ENCODE data around the gene PDCD2L. TPM values are rescaled to one million over a fixed set of nuclear protein-coding genes. Genes with fewer than 3 reads are reported as not detected.

The PDCD2L gene
- total and polyA plus RNA-seq, 9 of the 15 experiments (the other 6 are each of a cell fraction or from before 2014, with no cell fraction given) = 12.1 to 68.5 (median 56.3) TPM

DNA sequence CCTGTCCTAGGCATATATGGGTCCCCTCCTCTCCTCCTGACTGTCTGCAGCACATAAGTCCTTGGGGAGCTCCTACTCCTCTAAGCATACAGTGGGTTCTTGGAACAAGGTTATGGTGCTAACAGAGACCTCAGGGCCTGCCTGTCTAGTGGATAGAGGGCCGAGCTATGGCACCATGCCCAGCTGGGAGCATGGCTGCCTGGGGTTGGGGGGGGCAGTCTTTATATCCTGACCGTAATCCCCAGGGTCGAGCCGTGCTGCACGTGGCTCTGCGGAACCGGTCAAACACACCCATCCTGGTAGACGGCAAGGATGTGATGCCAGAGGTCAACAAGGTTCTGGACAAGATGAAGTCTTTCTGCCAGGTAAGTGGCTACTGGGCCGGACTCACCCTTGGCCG is 35.9 kb upstream of the PDCD2L start:
- CTCF ChIA-PET (ENCODE audit: low intra/inter-chr PET ratio) = no interaction called here
- no peak for TF ChIP-seq ILK (tag; IDR thresholded peaks at IDR 0.05; ENCODE audit: borderline replicate concordance, low read depth)
- TF ChIP-seq, protein P1, sequence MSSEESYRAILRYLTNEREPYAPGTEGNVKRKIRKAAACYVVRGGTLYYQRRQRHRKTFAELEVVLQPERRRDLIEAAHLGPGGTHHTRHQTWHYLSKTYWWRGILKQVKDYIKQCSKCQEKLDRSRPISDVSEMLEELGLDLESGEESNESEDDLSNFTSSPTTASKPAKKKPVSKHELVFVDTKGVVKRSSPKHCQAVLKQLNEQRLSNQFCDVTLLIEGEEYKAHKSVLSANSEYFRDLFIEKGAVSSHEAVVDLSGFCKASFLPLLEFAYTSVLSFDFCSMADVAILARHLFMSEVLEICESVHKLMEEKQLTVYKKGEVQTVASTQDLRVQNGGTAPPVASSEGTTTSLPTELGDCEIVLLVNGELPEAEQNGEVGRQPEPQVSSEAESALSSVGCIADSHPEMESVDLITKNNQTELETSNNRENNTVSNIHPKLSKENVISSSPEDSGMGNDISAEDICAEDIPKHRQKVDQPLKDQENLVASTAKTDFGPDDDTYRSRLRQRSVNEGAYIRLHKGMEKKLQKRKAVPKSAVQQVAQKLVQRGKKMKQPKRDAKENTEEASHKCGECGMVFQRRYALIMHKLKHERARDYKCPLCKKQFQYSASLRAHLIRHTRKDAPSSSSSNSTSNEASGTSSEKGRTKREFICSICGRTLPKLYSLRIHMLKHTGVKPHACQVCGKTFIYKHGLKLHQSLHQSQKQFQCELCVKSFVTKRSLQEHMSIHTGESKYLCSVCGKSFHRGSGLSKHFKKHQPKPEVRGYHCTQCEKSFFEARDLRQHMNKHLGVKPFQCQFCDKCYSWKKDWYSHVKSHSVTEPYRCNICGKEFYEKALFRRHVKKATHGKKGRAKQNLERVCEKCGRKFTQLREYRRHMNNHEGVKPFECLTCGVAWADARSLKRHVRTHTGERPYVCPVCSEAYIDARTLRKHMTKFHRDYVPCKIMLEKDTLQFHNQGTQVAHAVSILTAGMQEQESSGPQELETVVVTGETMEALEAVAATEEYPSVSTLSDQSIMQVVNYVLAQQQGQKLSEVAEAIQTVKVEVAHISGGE (CRISPR knock-in tag; IDR thresholded peaks at IDR 0.05) = no peak
- no peak for TF ChIP-seq KDM1A (IDR thresholded peaks at IDR 0.05)
- no peak for TF ChIP-seq HNRNPK (IDR thresholded peaks at IDR 0.05; ENCODE audit: low read depth, low read length, poor library complexity, severe bottlenecking)
- TF ChIP-seq, protein P2, sequence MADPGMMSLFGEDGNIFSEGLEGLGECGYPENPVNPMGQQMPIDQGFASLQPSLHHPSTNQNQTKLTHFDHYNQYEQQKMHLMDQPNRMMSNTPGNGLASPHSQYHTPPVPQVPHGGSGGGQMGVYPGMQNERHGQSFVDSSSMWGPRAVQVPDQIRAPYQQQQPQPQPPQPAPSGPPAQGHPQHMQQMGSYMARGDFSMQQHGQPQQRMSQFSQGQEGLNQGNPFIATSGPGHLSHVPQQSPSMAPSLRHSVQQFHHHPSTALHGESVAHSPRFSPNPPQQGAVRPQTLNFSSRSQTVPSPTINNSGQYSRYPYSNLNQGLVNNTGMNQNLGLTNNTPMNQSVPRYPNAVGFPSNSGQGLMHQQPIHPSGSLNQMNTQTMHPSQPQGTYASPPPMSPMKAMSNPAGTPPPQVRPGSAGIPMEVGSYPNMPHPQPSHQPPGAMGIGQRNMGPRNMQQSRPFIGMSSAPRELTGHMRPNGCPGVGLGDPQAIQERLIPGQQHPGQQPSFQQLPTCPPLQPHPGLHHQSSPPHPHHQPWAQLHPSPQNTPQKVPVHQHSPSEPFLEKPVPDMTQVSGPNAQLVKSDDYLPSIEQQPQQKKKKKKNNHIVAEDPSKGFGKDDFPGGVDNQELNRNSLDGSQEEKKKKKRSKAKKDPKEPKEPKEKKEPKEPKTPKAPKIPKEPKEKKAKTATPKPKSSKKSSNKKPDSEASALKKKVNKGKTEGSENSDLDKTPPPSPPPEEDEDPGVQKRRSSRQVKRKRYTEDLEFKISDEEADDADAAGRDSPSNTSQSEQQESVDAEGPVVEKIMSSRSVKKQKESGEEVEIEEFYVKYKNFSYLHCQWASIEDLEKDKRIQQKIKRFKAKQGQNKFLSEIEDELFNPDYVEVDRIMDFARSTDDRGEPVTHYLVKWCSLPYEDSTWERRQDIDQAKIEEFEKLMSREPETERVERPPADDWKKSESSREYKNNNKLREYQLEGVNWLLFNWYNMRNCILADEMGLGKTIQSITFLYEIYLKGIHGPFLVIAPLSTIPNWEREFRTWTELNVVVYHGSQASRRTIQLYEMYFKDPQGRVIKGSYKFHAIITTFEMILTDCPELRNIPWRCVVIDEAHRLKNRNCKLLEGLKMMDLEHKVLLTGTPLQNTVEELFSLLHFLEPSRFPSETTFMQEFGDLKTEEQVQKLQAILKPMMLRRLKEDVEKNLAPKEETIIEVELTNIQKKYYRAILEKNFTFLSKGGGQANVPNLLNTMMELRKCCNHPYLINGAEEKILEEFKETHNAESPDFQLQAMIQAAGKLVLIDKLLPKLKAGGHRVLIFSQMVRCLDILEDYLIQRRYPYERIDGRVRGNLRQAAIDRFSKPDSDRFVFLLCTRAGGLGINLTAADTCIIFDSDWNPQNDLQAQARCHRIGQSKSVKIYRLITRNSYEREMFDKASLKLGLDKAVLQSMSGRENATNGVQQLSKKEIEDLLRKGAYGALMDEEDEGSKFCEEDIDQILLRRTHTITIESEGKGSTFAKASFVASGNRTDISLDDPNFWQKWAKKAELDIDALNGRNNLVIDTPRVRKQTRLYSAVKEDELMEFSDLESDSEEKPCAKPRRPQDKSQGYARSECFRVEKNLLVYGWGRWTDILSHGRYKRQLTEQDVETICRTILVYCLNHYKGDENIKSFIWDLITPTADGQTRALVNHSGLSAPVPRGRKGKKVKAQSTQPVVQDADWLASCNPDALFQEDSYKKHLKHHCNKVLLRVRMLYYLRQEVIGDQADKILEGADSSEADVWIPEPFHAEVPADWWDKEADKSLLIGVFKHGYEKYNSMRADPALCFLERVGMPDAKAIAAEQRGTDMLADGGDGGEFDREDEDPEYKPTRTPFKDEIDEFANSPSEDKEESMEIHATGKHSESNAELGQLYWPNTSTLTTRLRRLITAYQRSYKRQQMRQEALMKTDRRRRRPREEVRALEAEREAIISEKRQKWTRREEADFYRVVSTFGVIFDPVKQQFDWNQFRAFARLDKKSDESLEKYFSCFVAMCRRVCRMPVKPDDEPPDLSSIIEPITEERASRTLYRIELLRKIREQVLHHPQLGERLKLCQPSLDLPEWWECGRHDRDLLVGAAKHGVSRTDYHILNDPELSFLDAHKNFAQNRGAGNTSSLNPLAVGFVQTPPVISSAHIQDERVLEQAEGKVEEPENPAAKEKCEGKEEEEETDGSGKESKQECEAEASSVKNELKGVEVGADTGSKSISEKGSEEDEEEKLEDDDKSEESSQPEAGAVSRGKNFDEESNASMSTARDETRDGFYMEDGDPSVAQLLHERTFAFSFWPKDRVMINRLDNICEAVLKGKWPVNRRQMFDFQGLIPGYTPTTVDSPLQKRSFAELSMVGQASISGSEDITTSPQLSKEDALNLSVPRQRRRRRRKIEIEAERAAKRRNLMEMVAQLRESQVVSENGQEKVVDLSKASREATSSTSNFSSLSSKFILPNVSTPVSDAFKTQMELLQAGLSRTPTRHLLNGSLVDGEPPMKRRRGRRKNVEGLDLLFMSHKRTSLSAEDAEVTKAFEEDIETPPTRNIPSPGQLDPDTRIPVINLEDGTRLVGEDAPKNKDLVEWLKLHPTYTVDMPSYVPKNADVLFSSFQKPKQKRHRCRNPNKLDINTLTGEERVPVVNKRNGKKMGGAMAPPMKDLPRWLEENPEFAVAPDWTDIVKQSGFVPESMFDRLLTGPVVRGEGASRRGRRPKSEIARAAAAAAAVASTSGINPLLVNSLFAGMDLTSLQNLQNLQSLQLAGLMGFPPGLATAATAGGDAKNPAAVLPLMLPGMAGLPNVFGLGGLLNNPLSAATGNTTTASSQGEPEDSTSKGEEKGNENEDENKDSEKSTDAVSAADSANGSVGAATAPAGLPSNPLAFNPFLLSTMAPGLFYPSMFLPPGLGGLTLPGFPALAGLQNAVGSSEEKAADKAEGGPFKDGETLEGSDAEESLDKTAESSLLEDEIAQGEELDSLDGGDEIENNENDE (IDR thresholded peaks at IDR 0.05; ENCODE audit: low read depth, low read length) = no peak
- TF ChIP-seq GATAD2B (IDR thresholded peaks at IDR 0.05; ENCODE audit: borderline replicate concordance) = no peak

More for the DNA sequence above, 35.9 kb upstream of the PDCD2L start:
- no peak for ATAC-seq
- Histone ChIP-seq H3K27me3 (ENCODE audit: control insufficient read depth in 2 of 2, insufficient read depth in 2 of 2, low read length in 2 of 2) (no peaks in the 10 kb centered on the region), H2AFZ (ENCODE audit: low read depth, low read length) (no peak overlapping the region), H3K4me2 (ENCODE audit: insufficient read depth, low read length) (no peak overlapping the region; the same call in 1 of the 2 replicates), H3K27ac (ENCODE audit: extremely low read depth, low read depth, low read length) (no peak overlapping the region), H3K79me2 (ENCODE audit: control insufficient read depth, insufficient read depth, low read length) (peaks cover 73% of the 10 kb centered on the region), H3K9ac (ENCODE audit: insufficient read depth in 1 of 2, low read depth in 2 of 2, low read length in 2 of 2) (peak overlapping the region in 1 of 2 experiments; percentile 47; a peak in 1 of 4 replicates), H3K9me3 (replicated peaks; ENCODE audit: control insufficient read depth, insufficient read depth, low read depth, low read length) (no peaks in the 10 kb centered on the region), H3K4me3 (no peak overlapping the region), H3K36me3 (ENCODE audit: control insufficient read depth, insufficient read depth, low read length) (peaks cover 68% of the 10 kb centered on the region), H3K9me1 (ENCODE audit: control insufficient read depth, insufficient read depth, low read length) (peaks cover 11% of the 10 kb centered on the region), H3K4me1 (replicated peaks in 1 of 2; ENCODE audit: control insufficient read depth in 2 of 2, insufficient read depth in 2 of 2, low read length in 2 of 2) (peaks cover 37 to 52% of the 10 kb centered on the region in 2 experiments), H4K20me1 (replicated peaks; ENCODE audit: control insufficient read depth, insufficient read depth, low read length) (peaks cover 31% of the 10 kb centered on the region)
- in situ Hi-C loops (cut with MboI) = no loop called here
- no peak for DNase-seq (ENCODE audit: extremely low read depth in 1 of 4, low spot score in 3 of 4)
- FAIRE-seq = no peak
- intact Hi-C loops (cut with micrococcal nuclease) = no loop called here
- 97% methylated on average over 10 of the region's 10 CpGs for WGBS (ENCODE audit: insufficient coverage, low coverage, missing lambda C conversion rate)
- POLR2A ChIA-PET = interaction anchor here (0.6 to 1.5 kb wide), 2 partner anchors 8 to 1068 kb away, joined by 3 to 4 read pairs; no protein-coding TSS in a partner anchor
- BruUV-seq (replicated peaks) = no TSS peak

All from K562 (cell line).